22Rv1 (cell line): ENCODE measurements around the gene EML4.

Source experiments
- H3K27ac ChIP-seq: fragments of 450-650 bp; 2 replicates; pipeline ENCODE4 v1.5.1; 2017
- CTCF ChIP-seq: fragments of 450-650 bp; IDR thresholded peaks from 2 replicates; pipeline ENCODE4 v1.5.1; 2017; ENCODE audit warnings: mild to moderate bottlenecking
- ZFX ChIP-seq: fragments of 450-650 bp; IDR thresholded peaks from 2 replicates; pipeline ENCODE4 v1.6.1; 2017; ENCODE audit warnings: antibody characterized with exemption, borderline replicate concordance

The EML4 gene

GRCh38 chr2:42189235-42189566 is 20.0 kb downstream of the EML4 start:
- TF ChIP-seq ZFX (no peak), CTCF (no peak)

GRCh38 chr2:42190191-42190590 is 21.0 kb downstream of the EML4 start:
- H3K27ac ChIP-seq = no peak overlapping the region
- TF ChIP-seq ZFX (no peak), CTCF (no peak)

More at GRCh38 chr2:42189235-42189566, 20.0 kb downstream of the EML4 start:
- H3K27ac ChIP-seq = no peak overlapping the region

GRCh38 chr2:42191285-42192009 is 22.3 kb downstream of the EML4 start:
- H3K27ac ChIP-seq = no peak overlapping the region
- TF ChIP-seq ZFX (no peak), CTCF (no peak)

- TF ChIP-seq ZFX (no peak), CTCF (no peak)
- H3K27ac ChIP-seq = no peak overlapping the region
Observed at GRCh38 chr2:42192010-42192373, 22.8 kb downstream of the EML4 start.

- peak overlapping the region; percentile 43 for H3K27ac ChIP-seq
- TF ChIP-seq ZFX (no peak), CTCF (no peak)
Observed at GRCh38 chr2:42192652-42193566, 23.8 kb downstream of the EML4 start.

GRCh38 chr2:42193722-42194187 is 24.6 kb downstream of the EML4 start:
- H3K27ac ChIP-seq = peak overlapping the region; percentile 43
- TF ChIP-seq ZFX (no peak), CTCF (no peak)

- H3K27ac ChIP-seq = peak overlapping the region; percentile 63; the same call in 1 of the 2 replicates
- TF ChIP-seq ZFX (no peak), CTCF (no peak)
Observed at GRCh38 chr2:42194428-42194827, 25.3 kb downstream of the EML4 start.
